CD14-positive monocyte (primary cell): ENCODE measurements around the gene PHC2. TPM values are rescaled to one million over a fixed set of nuclear protein-coding genes. Genes with fewer than 3 reads are reported as not detected.

Experiments used
- DNase-seq, 3 donors: peaks; one replicate each; pipeline ENCODE4 v3.0.0-alpha.2; 2011 to 2022
- H2AFZ ChIP-seq: 2 replicates; pipeline ENCODE4 v1.6.0; 2012; ENCODE audit warnings: mild to moderate bottlenecking, low read depth, low read length, inconsistent platforms; ENCODE audit not compliant: insufficient read depth, poor library complexity, severe bottlenecking
- H3K27ac ChIP-seq, 2 donors: 1 replicate in 1 of 2; 2 replicates in 1 of 2; pipeline ENCODE4 v1.5.1; 2012 to 2013; ENCODE audit warnings: low read length in 2 of 2, control low read depth in 1 of 2, inconsistent platforms in 1 of 2, low read depth in 1 of 2, mild to moderate bottlenecking in 1 of 2
- H3K27me3 ChIP-seq, 2 donors: one replicate each; pipeline versions ENCODE4 v1.6.0 to v1.6.1; 2011 to 2013; ENCODE audit warnings: low read length in 2 of 2; ENCODE audit not compliant: control insufficient read depth in 2 of 2, insufficient read depth in 2 of 2
- H3K36me3 ChIP-seq, 2 donors: replicated peaks in 1 of 2; 1 replicate in 1 of 2; 2 replicates in 1 of 2; pipeline versions ENCODE4 v1.5.1 to v1.6.1; 2012 to 2013; ENCODE audit warnings: low read length in 2 of 2, control low read depth in 1 of 2, inconsistent platforms in 1 of 2, mild to moderate bottlenecking in 1 of 2; ENCODE audit not compliant: insufficient read depth in 2 of 2, control insufficient read depth in 1 of 2
- H3K4me1 ChIP-seq, 2 donors: 1 replicate in 1 of 2; 2 replicates in 1 of 2; pipeline versions ENCODE4 v1.5.1 to v1.6.1; 2012 to 2013; ENCODE audit warnings: low read length in 2 of 2, control low read depth in 1 of 2, inconsistent platforms in 1 of 2, mild to moderate bottlenecking in 1 of 2, moderate library complexity in 1 of 2; ENCODE audit not compliant: insufficient read depth in 2 of 2, control insufficient read depth in 1 of 2
- H3K4me2 ChIP-seq: replicated peaks from 2 replicates; pipeline ENCODE3; 2012; ENCODE audit warnings: low read length, moderate library complexity, mild to moderate bottlenecking; ENCODE audit not compliant: poor library complexity, severe bottlenecking; ENCODE audit errors: extremely low read depth
- H3K4me3 ChIP-seq, 3 experiments: fragments of 200-600 bp in 1 of 3; sonication (generic) in 1 of 3; replicated peaks in 1 of 3; 1 replicate in 2 of 3; 2 replicates in 1 of 3; pipeline ENCODE4 v1.5.1; 2011 to 2013; ENCODE audit warnings: low read length in 3 of 3, mild to moderate bottlenecking in 3 of 3, control low read depth in 2 of 3, low read depth in 2 of 3, inconsistent platforms in 1 of 3, moderate library complexity in 1 of 3
- H3K79me2 ChIP-seq: 2 replicates; pipeline ENCODE4 v1.6.0; 2012; ENCODE audit warnings: mild to moderate bottlenecking, control low read depth, inconsistent platforms, low read length, moderate library complexity; ENCODE audit not compliant: insufficient read depth
- H3K9ac ChIP-seq: 2 replicates; pipeline ENCODE4 v1.6.0; 2017; ENCODE audit warnings: low read length, mild to moderate bottlenecking; ENCODE audit not compliant: insufficient read depth, poor library complexity, severe bottlenecking
- H3K9me3 ChIP-seq, 2 donors: replicated peaks in 1 of 2; 1 replicate in 1 of 2; 2 replicates in 1 of 2; pipeline versions ENCODE4 v1.5.1 to v1.6.1; 2012 to 2013; ENCODE audit warnings: low read length in 2 of 2, control low read depth in 1 of 2; ENCODE audit not compliant: control insufficient read depth in 1 of 2, insufficient read depth in 1 of 2
- H4K20me1 ChIP-seq: 2 replicates; pipeline ENCODE4 v1.6.0; 2012; ENCODE audit warnings: mild to moderate bottlenecking, low read length, control low read depth, moderate library complexity; ENCODE audit not compliant: insufficient read depth
- H3K27ac Mint-ChIP-seq, 7 donors: one replicate each; pipeline ENCODE4 v1.8.0; 2020; ENCODE audit warnings: mild to moderate bottlenecking in 7 of 7, mixed read lengths in 7 of 7, moderate library complexity in 6 of 7, inconsistent platforms in 2 of 7
- H3K27me3 Mint-ChIP-seq, 3 donors: one replicate each; pipeline ENCODE4 v1.8.0; 2021 to 2022; ENCODE audit warnings: low read depth in 3 of 3, mild to moderate bottlenecking in 3 of 3, mixed read lengths in 3 of 3, moderate library complexity in 3 of 3, inconsistent platforms in 1 of 3
- H3K36me3 Mint-ChIP-seq, 2 donors: one replicate each; pipeline ENCODE4 v1.8.0; 2020; ENCODE audit warnings: mixed read lengths in 2 of 2, inconsistent platforms in 1 of 2, mild to moderate bottlenecking in 1 of 2
- H3K4me1 Mint-ChIP-seq: one replicate; pipeline ENCODE4 v1.8.0; 2020; ENCODE audit warnings: mild to moderate bottlenecking, mixed read lengths
- H3K4me3 Mint-ChIP-seq, 2 donors: one replicate each; pipeline ENCODE4 v1.8.0; 2020; ENCODE audit warnings: mild to moderate bottlenecking in 2 of 2, mixed read lengths in 2 of 2, moderate library complexity in 1 of 2
- H3K9me3 Mint-ChIP-seq, 7 donors: one replicate each; pipeline ENCODE4 v1.8.0; 2020 to 2022; ENCODE audit warnings: mixed read lengths in 7 of 7, mild to moderate bottlenecking in 6 of 7, moderate library complexity in 6 of 7, inconsistent platforms in 2 of 7
- WGBS: methylation state at CpG from one replicate; pipeline ENCODE4 v1.1.5; 2013; ENCODE audit warnings: missing lambda C conversion rate; ENCODE audit not compliant: insufficient coverage; 5-methylcytosine and 5-hydroxymethylcytosine counted together
- intact Hi-C, 2 donors: fragments of 100-400 bp; cut with micrococcal nuclease; formaldehyde crosslinking; loops; one replicate each; pipeline versions ENCODE4 v1.15.0 to v1.15.1; 2023
- polyA plus RNA-seq, 3 donors: library from polyadenylated mRNA; depleted of rRNA in 1 of 3; unstranded in 2 of 3; stranded (reverse) in 1 of 3; fragments of 300-500 nt in 2 of 3; fragments of >200 nt in 1 of 3; fragmentation: Illumina TruSeq in 2 of 3; gene quantifications; 1 replicate in 2 of 3; 2 replicates in 1 of 3; pipeline ENCODE4 v1.2.3, GENCODE V29; 2012 to 2021
- TF ChIP-seq, protein P1 (sequence below): fragments of 200-600 bp; IDR thresholded peaks from one replicate; pipeline ENCODE4 v1.8.0; 2022; ENCODE audit warnings: antibody characterized with exemption, mild to moderate bottlenecking

The PHC2 gene
- polyA plus RNA-seq, 3 donors = 18.9 to 85.3 (median 53.1) TPM

DNA sequence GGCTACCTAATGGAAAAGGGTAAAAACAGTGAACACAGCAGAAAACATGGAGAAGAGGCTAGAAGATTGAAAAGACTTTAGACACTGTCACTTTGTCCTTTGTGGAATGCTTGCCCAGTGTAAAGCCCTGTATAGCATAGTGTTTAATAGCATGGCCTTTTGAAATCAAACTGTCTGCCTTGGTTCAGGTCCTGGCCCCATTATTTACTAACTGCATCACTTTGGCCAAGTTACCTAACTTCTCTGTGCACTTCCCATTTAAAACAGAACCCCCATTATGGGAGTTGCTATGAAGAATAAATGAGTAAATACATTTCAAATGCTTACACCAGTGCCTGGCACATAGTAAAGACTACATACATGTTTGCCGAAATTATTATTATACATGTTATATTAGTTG, 12.1 kb downstream of the PHC2 start:
- Histone ChIP-seq H3K4me1 (peaks cover 17 to 18% of the 10 kb centered on the region in 2 donors), H4K20me1 (no peaks in the 10 kb centered on the region), H3K79me2 (no peaks in the 10 kb centered on the region), H3K9ac (no peak overlapping the region), H3K4me3 (no peak overlapping the region), H3K9me3 (peaks cover 10 to 17% of the 10 kb centered on the region in 2 donors), H3K27ac (no peak overlapping the region), H3K36me3 (no peaks in the 10 kb centered on the region), H3K27me3 (no peaks in the 10 kb centered on the region), H3K4me2 (no peak overlapping the region), H2AFZ (no peak overlapping the region)
- intact Hi-C loops = no loop called here
- WGBS = no CpG with 5 or more reads among the region's 1 CpG
- Mint-ChIP-seq H3K9me3 (peaks cover 18 to 34% (median 26%) of the 10 kb centered on the region in 7 donors), H3K4me3 (no peak overlapping the region), H3K27ac (no peak overlapping the region), H3K4me1 (peaks cover 20% of the 10 kb centered on the region), H3K36me3 (peaks cover 5 to 12% of the 10 kb centered on the region in 2 donors), H3K27me3 (no peaks in the 10 kb centered on the region)
- DNase-seq = no peak
- TF ChIP-seq, protein P1, sequence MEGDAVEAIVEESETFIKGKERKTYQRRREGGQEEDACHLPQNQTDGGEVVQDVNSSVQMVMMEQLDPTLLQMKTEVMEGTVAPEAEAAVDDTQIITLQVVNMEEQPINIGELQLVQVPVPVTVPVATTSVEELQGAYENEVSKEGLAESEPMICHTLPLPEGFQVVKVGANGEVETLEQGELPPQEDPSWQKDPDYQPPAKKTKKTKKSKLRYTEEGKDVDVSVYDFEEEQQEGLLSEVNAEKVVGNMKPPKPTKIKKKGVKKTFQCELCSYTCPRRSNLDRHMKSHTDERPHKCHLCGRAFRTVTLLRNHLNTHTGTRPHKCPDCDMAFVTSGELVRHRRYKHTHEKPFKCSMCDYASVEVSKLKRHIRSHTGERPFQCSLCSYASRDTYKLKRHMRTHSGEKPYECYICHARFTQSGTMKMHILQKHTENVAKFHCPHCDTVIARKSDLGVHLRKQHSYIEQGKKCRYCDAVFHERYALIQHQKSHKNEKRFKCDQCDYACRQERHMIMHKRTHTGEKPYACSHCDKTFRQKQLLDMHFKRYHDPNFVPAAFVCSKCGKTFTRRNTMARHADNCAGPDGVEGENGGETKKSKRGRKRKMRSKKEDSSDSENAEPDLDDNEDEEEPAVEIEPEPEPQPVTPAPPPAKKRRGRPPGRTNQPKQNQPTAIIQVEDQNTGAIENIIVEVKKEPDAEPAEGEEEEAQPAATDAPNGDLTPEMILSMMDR = no peak

DNA sequence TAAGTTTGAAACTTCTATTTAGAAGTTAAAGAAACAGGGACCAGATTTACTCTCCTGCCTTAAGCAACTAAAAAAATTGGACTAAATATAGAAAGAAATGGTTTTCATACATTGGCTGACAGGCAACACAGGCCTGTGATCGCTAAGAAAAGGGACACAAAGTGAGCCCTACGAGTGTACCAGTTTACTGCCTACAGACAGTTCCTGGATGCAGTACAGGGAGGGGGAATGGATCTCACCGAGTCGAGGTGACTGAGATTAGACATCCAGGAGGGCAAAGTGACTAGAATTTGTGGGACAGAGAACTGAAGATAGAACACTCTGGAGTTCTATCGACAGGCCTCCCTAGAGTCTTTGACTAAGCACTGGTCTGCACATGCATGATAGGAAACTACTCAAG, 16.0 kb downstream of the PHC2 start:
- peaks cover 18 to 34% (median 26%) of the 10 kb centered on the region in 7 donors for H3K9me3 Mint-ChIP-seq
- H3K27me3 Mint-ChIP-seq = no peaks in the 10 kb centered on the region
- no peak overlapping the region for H3K4me3 Mint-ChIP-seq
- no peak for DNase-seq
- 93% methylated on average over 3 of the region's 5 CpGs for WGBS
- TF ChIP-seq, protein P1 = no peak
- H3K27ac Mint-ChIP-seq = peak overlapping the region in 1 of 7 donors; percentile 42
- no peaks in the 10 kb centered on the region for H4K20me1 ChIP-seq
- no peaks in the 10 kb centered on the region for H3K4me1 Mint-ChIP-seq
- intact Hi-C loops = no loop called here
- peaks cover 5 to 12% of the 10 kb centered on the region in 2 donors for H3K36me3 Mint-ChIP-seq
- H3K9ac ChIP-seq = no peak overlapping the region
- H3K9me3 ChIP-seq = peaks cover 10 to 17% of the 10 kb centered on the region in 2 donors
- no peaks in the 10 kb centered on the region for H3K4me1 ChIP-seq
- H3K27me3 ChIP-seq = no peaks in the 10 kb centered on the region
- no peaks in the 10 kb centered on the region for H3K36me3 ChIP-seq
- H3K79me2 ChIP-seq = no peaks in the 10 kb centered on the region
- H3K4me3 ChIP-seq = no peak overlapping the region
- H3K4me2 ChIP-seq = no peak overlapping the region
- no peak overlapping the region for H3K27ac ChIP-seq
- H2AFZ ChIP-seq = no peak overlapping the region
